Upper lobe of left lung (tissue), 6 donors: Measurements from ENCODE around the gene GOSR1. TPM values are rescaled to one million over a fixed set of nuclear protein-coding genes. Genes with fewer than 3 reads are reported as not detected.
"Not testable (repeated sequence)": the region's sequence is repeated elsewhere in the genome, so short reads cannot be mapped to it uniquely, and the experiment has no call there.

Source experiments
- ATAC-seq, 2 donors: fragments of 200-7000 bp; cut with Tn5 transposase; one replicate each; pipeline ENCODE4 v1.9.1; 2022; ENCODE audit warnings: mild to moderate bottlenecking in 2 of 2, moderate library complexity in 2 of 2; ENCODE audit not compliant: low FRiP score in 2 of 2
- DNase-seq, 2 donors: peaks; one replicate each; pipeline ENCODE4 v3.0.0-alpha.2; 2019 to 2020
- H3K27ac ChIP-seq, 4 donors: fragments of 200-600 bp; sonication (generic); one replicate each; pipeline ENCODE4 v1.5.1; 2016 to 2019
- H3K27me3 ChIP-seq, 4 donors: fragments of 200-600 bp; sonication (generic); one replicate each; pipeline ENCODE4 v1.5.1; 2017 to 2019
- H3K36me3 ChIP-seq, 4 donors: fragments of 200-600 bp; sonication (generic); one replicate each; pipeline ENCODE4 v1.5.1; 2016 to 2019
- H3K4me1 ChIP-seq, 4 donors: fragments of 200-600 bp; sonication (generic); one replicate each; pipeline ENCODE4 v1.5.1; 2018 to 2019
- H3K4me3 ChIP-seq, 4 donors: fragments of 200-600 bp; sonication (generic); one replicate each; pipeline ENCODE4 v1.5.1; 2017 to 2019; ENCODE audit warnings: mild to moderate bottlenecking in 2 of 4, moderate library complexity in 1 of 4
- H3K9me3 ChIP-seq, 4 donors: fragments of 200-600 bp; sonication (generic); one replicate each; pipeline ENCODE4 v1.5.1; 2018 to 2019
- CTCF ChIP-seq, 6 experiments: fragments of 450-650 bp in 4 of 6; fragments of 200-600 bp in 2 of 6; sonication (generic) in 2 of 6; IDR thresholded peaks; one replicate each; pipeline ENCODE4 v1.5.1; 2016 to 2019; ENCODE audit warnings: antibody characterized with exemption in 6 of 6
- EP300 ChIP-seq, 4 donors: sonication (generic); formaldehyde crosslinking; IDR thresholded peaks; one replicate each; pipeline ENCODE4 v1.5.1; 2017; ENCODE audit warnings: antibody characterized with exemption in 4 of 4, control low read depth in 2 of 4
- POLR2A ChIP-seq, 4 donors: fragments of 450-650 bp; IDR thresholded peaks; one replicate each; pipeline ENCODE4 v1.5.1; 2016 to 2017; ENCODE audit warnings: antibody characterized with exemption in 4 of 4, mild to moderate bottlenecking in 2 of 4
- POLR2AphosphoS5 ChIP-seq, 2 donors: sonication (generic); formaldehyde crosslinking; IDR thresholded peaks; one replicate each; pipeline ENCODE4 v1.5.1; 2017; ENCODE audit warnings: antibody characterized with exemption in 2 of 2
- WGBS, 2 donors: methylation state at CpG; one replicate each; pipeline ENCODE4 v1.1.5; 2017 to 2018; 5-methylcytosine and 5-hydroxymethylcytosine counted together
- total RNA-seq, 6 donors: library from RNA; depleted of rRNA in 4 of 6; stranded (reverse); fragments of >200 nt in 4 of 6; gene quantifications; one replicate each; pipeline versions ENCODE4 v1.1.0 to v1.2.1, GENCODE V29; 2016 to 2021
- donor health status: DM: no; HTN: no; CAD: no; lungs with moderate emphysema.
- donor health status: DM: no; HTN: yes; CAD: no; lungs with severe emphysema.

The GOSR1 gene
- total RNA-seq, 6 donors from 2014 or later = 19.9 to 48.8 (median 37.0) TPM

GRCh38 chr17:30570191-30570590 lies 93.0 kb downstream of the GOSR1 start:
- Histone ChIP-seq H3K27me3 (no peaks in the 10 kb centered on the region), H3K9me3 (no peaks in the 10 kb centered on the region), H3K36me3 (no peaks in the 10 kb centered on the region), H3K27ac (no peak overlapping the region), H3K4me3 (no peak overlapping the region), H3K4me1 (no peaks in the 10 kb centered on the region)
- TF ChIP-seq POLR2AphosphoS5 (IDR thresholded peaks at IDR 0.05) = no peak
- no peak for TF ChIP-seq CTCF (IDR thresholded peaks at IDR 0.05)
- no peak for TF ChIP-seq POLR2A (IDR thresholded peaks at IDR 0.05)
- TF ChIP-seq EP300 (IDR thresholded peaks at IDR 0.05) = no peak
- DNase-seq (no peak), ATAC-seq (no peak)
- 16 to 21% methylated on average over 2 of the region's 2 CpGs for WGBS, 2 donors

- no peaks in the 10 kb centered on the region for H3K36me3 ChIP-seq
- TF ChIP-seq CTCF (IDR thresholded peaks at IDR 0.05) = no peak
- no peak for TF ChIP-seq EP300 (IDR thresholded peaks at IDR 0.05)
- no peak for TF ChIP-seq POLR2AphosphoS5 (IDR thresholded peaks at IDR 0.05)
- no peak for TF ChIP-seq POLR2A (IDR thresholded peaks at IDR 0.05)
- H3K4me3 ChIP-seq = no peak overlapping the region
- WGBS, 2 donors = 61 to 69% methylated on average over 5 to 9 of the region's 9 CpGs
- no peak overlapping the region for H3K27ac ChIP-seq
- ATAC-seq (no peak), DNase-seq (peak in 1 of 2 donors; percentile 66)
- no peaks in the 10 kb centered on the region for H3K27me3 ChIP-seq
- H3K9me3 ChIP-seq = no peaks in the 10 kb centered on the region
- H3K4me1 ChIP-seq = no peaks in the 10 kb centered on the region
These were observed 93.5 kb downstream of the GOSR1 start for GRCh38 chr17:30570596-30571265.

GRCh38 chr17:30571404-30571803 lies 94.2 kb downstream of the GOSR1 start:
- H3K4me3 ChIP-seq, ATAC-seq, H3K27ac ChIP-seq, H3K36me3 ChIP-seq, H3K9me3 ChIP-seq, H3K4me1 ChIP-seq, H3K27me3 ChIP-seq: not testable (repeated sequence)
- WGBS, 2 donors = 94 to 96% methylated on average over 5 to 10 of the region's 14 CpGs
- DNase-seq = peak in 1 of 2 donors; percentile 70

- no peak overlapping the region for H3K27ac ChIP-seq
- no peaks in the 10 kb centered on the region for H3K4me1 ChIP-seq
- H3K27me3 ChIP-seq = no peaks in the 10 kb centered on the region
- H3K4me3 ChIP-seq = no peak overlapping the region
- WGBS, 2 donors = 75 to 79% methylated on average over 1 to 6 of the region's 7 CpGs
- no peaks in the 10 kb centered on the region for H3K36me3 ChIP-seq
- TF ChIP-seq POLR2AphosphoS5 (IDR thresholded peaks at IDR 0.05) (no peak), EP300 (IDR thresholded peaks at IDR 0.05) (no peak), POLR2A (IDR thresholded peaks at IDR 0.05) (no peak), CTCF (IDR thresholded peaks at IDR 0.05) (no peak)
- no peak for ATAC-seq
- DNase-seq = no peak
- no peaks in the 10 kb centered on the region for H3K9me3 ChIP-seq
These were observed 94.7 kb downstream of the GOSR1 start for GRCh38 chr17:30571921-30572320.

GRCh38 chr17:30572651-30573554 lies 95.7 kb downstream of the GOSR1 start:
- H3K9me3 ChIP-seq, DNase-seq, ATAC-seq, H3K36me3 ChIP-seq, H3K27me3 ChIP-seq, H3K4me1 ChIP-seq, H3K4me3 ChIP-seq, H3K27ac ChIP-seq: not testable (repeated sequence)
- 67 to 81% methylated on average over 12 to 17 of the region's 17 CpGs for WGBS, 2 donors
